Measurements from ENCODE around the gene TRPC5OS. TPM values are rescaled to one million over a fixed set of nuclear protein-coding genes. Genes with fewer than 3 reads are reported as not detected.

TRPC5OS gene
- total RNA-seq, 1 experiment from 2014 or later = not detected

DNA sequence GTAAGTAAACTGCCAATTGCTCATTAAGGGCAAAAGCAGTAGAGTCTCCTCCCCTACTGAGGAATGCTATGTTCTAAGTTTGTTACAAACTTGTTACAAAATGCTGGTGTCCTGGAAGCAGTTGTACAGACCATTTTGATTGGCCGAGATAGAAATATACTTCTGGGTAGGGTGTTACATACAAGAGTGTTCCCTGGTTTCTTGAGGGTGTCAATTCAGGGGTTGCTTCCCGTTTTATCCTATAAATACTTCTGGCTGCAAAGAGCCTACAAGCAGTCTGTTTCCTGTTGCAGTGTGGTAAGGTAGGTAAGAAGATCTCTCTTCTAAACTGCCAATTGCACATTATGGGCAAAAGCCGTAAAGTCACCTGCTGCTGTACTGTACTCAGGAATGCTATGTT lies 5.7 kb downstream of the TRPC5OS start:
- Histone ChIP-seq H3K79me2 (ENCODE audit: low read depth) (no peaks in the 10 kb centered on the region), H4K20me1 (ENCODE audit: insufficient read depth) (no peaks in the 10 kb centered on the region), H3K9me3 (ENCODE audit: insufficient read depth, low read depth) (no peaks in the 10 kb centered on the region), H3K4me3 (no peak overlapping the region), H3F3A (ENCODE audit: insufficient read depth, low read depth) (no peaks in the 10 kb centered on the region), H3K27ac (no peak overlapping the region), H3K9me2 (ENCODE audit: insufficient read depth) (no peaks in the 10 kb centered on the region), H2AFZ (no peak overlapping the region), H3K27me3 (ENCODE audit: insufficient read depth, low read depth) (no peaks in the 10 kb centered on the region), H3K4me1 (replicated peaks; ENCODE audit: insufficient read depth) (no peaks in the 10 kb centered on the region), H3K36me3 (ENCODE audit: low read depth) (no peaks in the 10 kb centered on the region), H3K4me2 (no peak overlapping the region)
- TF ChIP-seq, protein P1, sequence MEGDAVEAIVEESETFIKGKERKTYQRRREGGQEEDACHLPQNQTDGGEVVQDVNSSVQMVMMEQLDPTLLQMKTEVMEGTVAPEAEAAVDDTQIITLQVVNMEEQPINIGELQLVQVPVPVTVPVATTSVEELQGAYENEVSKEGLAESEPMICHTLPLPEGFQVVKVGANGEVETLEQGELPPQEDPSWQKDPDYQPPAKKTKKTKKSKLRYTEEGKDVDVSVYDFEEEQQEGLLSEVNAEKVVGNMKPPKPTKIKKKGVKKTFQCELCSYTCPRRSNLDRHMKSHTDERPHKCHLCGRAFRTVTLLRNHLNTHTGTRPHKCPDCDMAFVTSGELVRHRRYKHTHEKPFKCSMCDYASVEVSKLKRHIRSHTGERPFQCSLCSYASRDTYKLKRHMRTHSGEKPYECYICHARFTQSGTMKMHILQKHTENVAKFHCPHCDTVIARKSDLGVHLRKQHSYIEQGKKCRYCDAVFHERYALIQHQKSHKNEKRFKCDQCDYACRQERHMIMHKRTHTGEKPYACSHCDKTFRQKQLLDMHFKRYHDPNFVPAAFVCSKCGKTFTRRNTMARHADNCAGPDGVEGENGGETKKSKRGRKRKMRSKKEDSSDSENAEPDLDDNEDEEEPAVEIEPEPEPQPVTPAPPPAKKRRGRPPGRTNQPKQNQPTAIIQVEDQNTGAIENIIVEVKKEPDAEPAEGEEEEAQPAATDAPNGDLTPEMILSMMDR (conservative IDR thresholded peaks at IDR 0.05) = no peak
- TF ChIP-seq EZH2 (IDR thresholded peaks at IDR 0.05; ENCODE audit: low read depth) = no peak
- intact Hi-C loops (cut with micrococcal nuclease; ENCODE audit: unreplicated experiment) = no loop called here
- ChIA-PET CTCF (no interaction called here), POLR2A (ENCODE audit: unreplicated experiment) (no interaction called here)
- no TSS peak for BruUV-seq (replicated peaks)
- DNase-seq = peak in 1 of 2 experiments; percentile 10

DNA sequence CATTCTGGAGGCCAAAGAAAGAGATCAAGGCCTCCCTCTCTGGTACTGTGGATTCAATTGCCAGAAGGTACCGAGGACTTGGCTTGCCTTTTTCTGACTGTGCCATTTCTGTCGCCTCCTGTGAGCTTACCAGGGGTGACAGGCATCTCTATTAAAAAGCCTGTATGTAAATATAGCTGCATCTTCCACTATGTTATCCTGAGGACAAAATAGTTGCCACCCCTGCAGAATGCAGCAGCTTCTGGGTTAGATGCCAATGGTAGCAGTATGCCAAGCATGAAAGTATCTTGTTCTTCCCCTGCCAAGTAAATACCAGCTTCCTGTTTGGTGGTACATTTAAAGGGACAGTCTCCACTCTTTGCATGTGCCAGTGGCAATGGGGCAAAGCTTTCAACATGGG lies 10.7 kb downstream of the TRPC5OS start:
- POLR2A ChIA-PET (ENCODE audit: unreplicated experiment) = no interaction called here

DNA sequence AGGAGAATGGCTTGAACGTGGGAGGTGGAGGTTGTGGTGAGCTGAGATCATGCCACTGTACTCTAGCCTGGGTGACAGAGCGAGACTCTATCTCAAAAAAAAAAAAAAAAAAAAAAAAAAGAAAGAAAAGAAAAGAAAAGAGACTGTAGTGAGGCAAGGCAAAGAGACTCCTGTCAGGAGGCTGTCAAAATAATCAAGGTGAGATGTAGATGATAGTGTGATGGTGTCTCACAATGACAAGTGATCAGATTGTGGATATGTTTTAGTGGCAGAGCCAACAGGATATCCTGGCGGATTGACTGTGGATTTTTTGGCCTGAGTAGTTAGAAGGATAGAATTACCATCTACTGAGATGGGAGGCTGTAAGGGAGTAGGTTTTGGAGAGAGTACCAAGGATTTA lies 12.6 kb downstream of the TRPC5OS start:
- CTCF ChIA-PET = no interaction called here
- no peak overlapping the region for H2AFZ ChIP-seq
- BruUV-seq (replicated peaks) = no TSS peak

More for the DNA sequence above, 10.7 kb downstream of the TRPC5OS start:
- no peak overlapping the region for H2AFZ ChIP-seq
- H3K79me2 ChIP-seq (ENCODE audit: low read depth) = no peaks in the 10 kb centered on the region
- no peaks in the 10 kb centered on the region for H3F3A ChIP-seq (ENCODE audit: insufficient read depth, low read depth)
- no peak overlapping the region for H3K27ac ChIP-seq
- no peaks in the 10 kb centered on the region for H3K27me3 ChIP-seq (ENCODE audit: insufficient read depth, low read depth)
- H3K9me2 ChIP-seq (ENCODE audit: insufficient read depth) = no peaks in the 10 kb centered on the region
- no peaks in the 10 kb centered on the region for H3K9me3 ChIP-seq (ENCODE audit: insufficient read depth, low read depth)
- H3K4me3 ChIP-seq = no peak overlapping the region
- H3K4me1 ChIP-seq (replicated peaks; ENCODE audit: insufficient read depth) = no peaks in the 10 kb centered on the region
- no peaks in the 10 kb centered on the region for H3K36me3 ChIP-seq (ENCODE audit: low read depth)
- BruUV-seq (replicated peaks) = no TSS peak
- intact Hi-C loops (cut with micrococcal nuclease; ENCODE audit: unreplicated experiment) = no loop called here
- no peak overlapping the region for H3K4me2 ChIP-seq
- no peak for DNase-seq
- CTCF ChIA-PET = no interaction called here
- TF ChIP-seq, protein P1 (conservative IDR thresholded peaks at IDR 0.05) = no peak
- no peak for TF ChIP-seq EZH2 (IDR thresholded peaks at IDR 0.05; ENCODE audit: low read depth)
- H4K20me1 ChIP-seq (ENCODE audit: insufficient read depth) = no peaks in the 10 kb centered on the region

More for the DNA sequence above, 12.6 kb downstream of the TRPC5OS start:
- no peaks in the 10 kb centered on the region for H3K9me3 ChIP-seq (ENCODE audit: insufficient read depth, low read depth)
- H3K4me1 ChIP-seq (replicated peaks; ENCODE audit: insufficient read depth) = no peaks in the 10 kb centered on the region
- H3K4me3 ChIP-seq = no peak overlapping the region
- POLR2A ChIA-PET (ENCODE audit: unreplicated experiment) = no interaction called here
- H3K27me3 ChIP-seq (ENCODE audit: insufficient read depth, low read depth) = no peaks in the 10 kb centered on the region
- TF ChIP-seq EZH2 (IDR thresholded peaks at IDR 0.05; ENCODE audit: low read depth) = no peak
- TF ChIP-seq, protein P1 (conservative IDR thresholded peaks at IDR 0.05) = no peak
- DNase-seq = no peak
- H3K27ac ChIP-seq = no peak overlapping the region
- H3K79me2 ChIP-seq (ENCODE audit: low read depth) = no peaks in the 10 kb centered on the region
- intact Hi-C loops (cut with micrococcal nuclease; ENCODE audit: unreplicated experiment) = no loop called here
- H3K4me2 ChIP-seq = no peak overlapping the region
- no peaks in the 10 kb centered on the region for H3K36me3 ChIP-seq (ENCODE audit: low read depth)
- no peaks in the 10 kb centered on the region for H4K20me1 ChIP-seq (ENCODE audit: insufficient read depth)
- H3K9me2 ChIP-seq (ENCODE audit: insufficient read depth) = no peaks in the 10 kb centered on the region
- H3F3A ChIP-seq (ENCODE audit: insufficient read depth, low read depth) = no peaks in the 10 kb centered on the region
